ENCODE results near the gene PFKM. TPM values are rescaled to one million over a fixed set of nuclear protein-coding genes. Genes with fewer than 3 reads are reported as not detected.

The PFKM gene
- total and polyA plus RNA-seq, 2 donors (not counting 3 experiments of a cell fraction or from before 2014, with no cell fraction given), result 53.4 to 74.4 TPM

DNA sequence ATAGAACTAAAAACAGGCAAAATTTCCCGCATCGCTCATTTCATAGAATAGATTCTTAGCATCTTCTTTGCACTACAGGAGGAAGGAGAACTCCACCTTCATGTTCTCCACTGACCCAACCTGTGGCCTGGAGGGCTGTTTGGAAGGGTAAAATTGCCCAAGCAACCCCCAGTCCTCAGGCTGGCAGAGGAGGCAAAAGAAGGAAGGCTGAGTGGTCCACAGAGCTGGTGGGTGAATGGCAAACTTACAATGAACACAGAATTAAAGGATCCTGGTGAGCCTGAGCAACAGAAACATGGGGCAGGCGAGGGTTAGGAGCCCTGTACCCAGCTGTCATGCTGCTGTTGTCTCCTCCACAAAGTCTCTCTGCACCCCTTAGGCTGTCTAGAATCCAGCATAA is 38.3 kb upstream of the PFKM start:
- no peak overlapping the region for H3K27ac ChIP-seq (ENCODE audit: insufficient read depth, low read depth, low read length)
- H3K4me1 ChIP-seq (ENCODE audit: control insufficient read depth, extremely low read depth, insufficient read depth, low read length), result no peaks in the 10 kb centered on the region
- H3K4me3 ChIP-seq (replicated peaks in 1 of 3; ENCODE audit: insufficient read depth in 1 of 3, low read depth in 1 of 3, low read length in 3 of 3), result no peak overlapping the region
- dilution Hi-C loops (cut with MboI; ENCODE audit: extremely low pct_ligation_motif_present, low sequenced_read_pairs) (no loop called here), intact Hi-C loops (cut with micrococcal nuclease) (loop anchor here (5.0 kb wide), 1 partner anchor 536 kb away; no protein-coding TSS in a partner anchor)
- POLR2A ChIA-PET, result no interaction called here
- no peaks in the 10 kb centered on the region for H3K79me2 ChIP-seq (ENCODE audit: control insufficient read depth, insufficient read depth, low read length)
- no peak overlapping the region for H3K4me2 ChIP-seq (ENCODE audit: insufficient read depth, low read length)
- no peaks in the 10 kb centered on the region for H3K27me3 ChIP-seq (ENCODE audit: control insufficient read depth in 2 of 2, insufficient read depth in 2 of 2, low read length in 2 of 2)
- no TSS peak for BruUV-seq (replicated peaks)
- CTCF ChIA-PET, result interaction anchor here (0.5 kb wide), 1 partner anchor 17 kb away, joined by 3 read pairs; no protein-coding TSS in a partner anchor
- H3K9me3 ChIP-seq (replicated peaks; ENCODE audit: control insufficient read depth, insufficient read depth, low read length), result no peaks in the 10 kb centered on the region
- H3K36me3 ChIP-seq (ENCODE audit: control insufficient read depth in 2 of 2, extremely low read depth in 1 of 2, insufficient read depth in 2 of 2, low read length in 2 of 2), result peaks cover 8 to 9% of the 10 kb centered on the region in 2 experiments
- H3K9me1 ChIP-seq (replicated peaks; ENCODE audit: control insufficient read depth, extremely low read depth, insufficient read depth, low read length), result no peaks in the 10 kb centered on the region
- DNase-seq (ENCODE audit: low read depth, low spot score) (no peak), FAIRE-seq (no peak)
- H2AFZ ChIP-seq (ENCODE audit: low read depth, low read length), result no peak overlapping the region
- H3K9ac ChIP-seq (replicated peaks; ENCODE audit: extremely low read depth, insufficient read depth, low read length), result no peak overlapping the region
- H4K20me1 ChIP-seq (replicated peaks; ENCODE audit: control insufficient read depth, extremely low read depth, insufficient read depth, low read length), result no peaks in the 10 kb centered on the region
- TF ChIP-seq MYC (IDR thresholded peaks at IDR 0.05; ENCODE audit: low read depth, low read length), result no peak
- TF ChIP-seq, protein P1, sequence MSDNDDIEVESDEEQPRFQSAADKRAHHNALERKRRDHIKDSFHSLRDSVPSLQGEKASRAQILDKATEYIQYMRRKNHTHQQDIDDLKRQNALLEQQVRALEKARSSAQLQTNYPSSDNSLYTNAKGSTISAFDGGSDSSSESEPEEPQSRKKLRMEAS (IDR thresholded peaks at IDR 0.05; ENCODE audit: insufficient read depth, insufficient read length), result no peak
- TF ChIP-seq EZH2 (IDR thresholded peaks at IDR 0.05; ENCODE audit: borderline replicate concordance, low read depth, low read length, severe bottlenecking), result no peak
- TF ChIP-seq, protein P2, sequence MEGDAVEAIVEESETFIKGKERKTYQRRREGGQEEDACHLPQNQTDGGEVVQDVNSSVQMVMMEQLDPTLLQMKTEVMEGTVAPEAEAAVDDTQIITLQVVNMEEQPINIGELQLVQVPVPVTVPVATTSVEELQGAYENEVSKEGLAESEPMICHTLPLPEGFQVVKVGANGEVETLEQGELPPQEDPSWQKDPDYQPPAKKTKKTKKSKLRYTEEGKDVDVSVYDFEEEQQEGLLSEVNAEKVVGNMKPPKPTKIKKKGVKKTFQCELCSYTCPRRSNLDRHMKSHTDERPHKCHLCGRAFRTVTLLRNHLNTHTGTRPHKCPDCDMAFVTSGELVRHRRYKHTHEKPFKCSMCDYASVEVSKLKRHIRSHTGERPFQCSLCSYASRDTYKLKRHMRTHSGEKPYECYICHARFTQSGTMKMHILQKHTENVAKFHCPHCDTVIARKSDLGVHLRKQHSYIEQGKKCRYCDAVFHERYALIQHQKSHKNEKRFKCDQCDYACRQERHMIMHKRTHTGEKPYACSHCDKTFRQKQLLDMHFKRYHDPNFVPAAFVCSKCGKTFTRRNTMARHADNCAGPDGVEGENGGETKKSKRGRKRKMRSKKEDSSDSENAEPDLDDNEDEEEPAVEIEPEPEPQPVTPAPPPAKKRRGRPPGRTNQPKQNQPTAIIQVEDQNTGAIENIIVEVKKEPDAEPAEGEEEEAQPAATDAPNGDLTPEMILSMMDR (IDR thresholded peaks at IDR 0.05; ENCODE audit: extremely low read depth in 1 of 2, insufficient read depth in 1 of 2, low read depth in 1 of 2, low read length in 2 of 2), result no peak
- no peak for TF ChIP-seq FOS (IDR thresholded peaks at IDR 0.05; ENCODE audit: borderline replicate concordance, insufficient read depth, low read length)
- no peak for TF ChIP-seq POLR2A (IDR thresholded peaks at IDR 0.05; ENCODE audit: low read depth, low read length)
- TF ChIP-seq GATA2 (IDR thresholded peaks at IDR 0.05; ENCODE audit: insufficient read depth, insufficient read length, low read depth, low read length), result no peak
- no peak for TF ChIP-seq JUN (IDR thresholded peaks at IDR 0.05; ENCODE audit: borderline replicate concordance, insufficient read depth, insufficient read length, low read depth)
- TF ChIP-seq POLR2AphosphoS5 (IDR thresholded peaks at IDR 0.05; ENCODE audit: insufficient read depth, low read depth, low read length), result no peak
